ENCODE measurements around the gene SOAT2.
A peak's percentile ranks its signal among the peaks of the same experiment; 100 is the strongest.

The SOAT2 gene

DNA sequence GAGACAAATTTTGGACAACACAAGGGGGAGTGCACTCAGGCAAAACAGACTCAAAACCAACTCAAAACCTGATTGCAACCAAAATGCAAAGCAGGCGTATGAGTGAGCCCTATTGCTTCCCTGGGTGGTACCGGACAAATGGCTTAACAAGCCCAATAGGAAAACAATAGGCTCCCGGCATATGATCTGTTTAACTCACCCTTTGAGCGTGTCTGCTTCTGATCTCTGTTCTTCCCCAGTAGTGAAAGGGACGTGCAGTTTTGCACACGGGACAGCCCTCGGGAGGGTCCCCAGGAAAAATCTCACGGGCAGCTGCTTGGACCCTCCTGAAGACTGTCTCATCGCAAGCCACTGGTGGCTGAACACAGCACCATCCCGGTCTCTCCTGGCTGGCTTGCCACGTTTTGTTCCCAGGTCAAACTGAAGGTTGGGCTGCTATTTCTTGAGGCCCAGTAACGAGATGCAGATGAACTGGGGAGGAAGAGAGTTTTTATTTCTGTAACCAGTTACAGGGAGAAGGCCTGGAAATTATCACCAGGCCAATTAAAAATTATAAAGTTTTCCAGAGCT, 9.9 kb downstream of the SOAT2 start:
- no peak for DNase-seq

DNA sequence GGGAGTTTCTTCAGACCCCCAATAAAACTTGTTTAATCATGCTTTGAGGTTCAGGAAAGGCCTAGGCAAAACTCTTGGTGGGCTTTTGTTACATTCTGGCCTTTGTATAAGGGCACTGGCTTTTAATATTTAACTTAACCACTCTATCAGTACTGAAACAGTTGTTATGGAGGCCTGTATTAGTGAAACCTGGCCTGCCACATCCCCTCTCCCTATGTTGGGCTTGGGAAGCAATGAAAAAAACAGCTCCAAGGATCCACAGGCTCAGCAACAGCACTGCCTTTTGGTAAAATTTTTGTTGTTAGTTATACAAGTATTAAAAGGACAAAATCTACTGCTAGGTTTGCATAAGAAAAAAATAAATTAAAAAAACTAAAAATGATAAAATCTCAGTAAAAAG, 10.7 kb downstream of the SOAT2 start:
- DNase-seq = no peak

DNA sequence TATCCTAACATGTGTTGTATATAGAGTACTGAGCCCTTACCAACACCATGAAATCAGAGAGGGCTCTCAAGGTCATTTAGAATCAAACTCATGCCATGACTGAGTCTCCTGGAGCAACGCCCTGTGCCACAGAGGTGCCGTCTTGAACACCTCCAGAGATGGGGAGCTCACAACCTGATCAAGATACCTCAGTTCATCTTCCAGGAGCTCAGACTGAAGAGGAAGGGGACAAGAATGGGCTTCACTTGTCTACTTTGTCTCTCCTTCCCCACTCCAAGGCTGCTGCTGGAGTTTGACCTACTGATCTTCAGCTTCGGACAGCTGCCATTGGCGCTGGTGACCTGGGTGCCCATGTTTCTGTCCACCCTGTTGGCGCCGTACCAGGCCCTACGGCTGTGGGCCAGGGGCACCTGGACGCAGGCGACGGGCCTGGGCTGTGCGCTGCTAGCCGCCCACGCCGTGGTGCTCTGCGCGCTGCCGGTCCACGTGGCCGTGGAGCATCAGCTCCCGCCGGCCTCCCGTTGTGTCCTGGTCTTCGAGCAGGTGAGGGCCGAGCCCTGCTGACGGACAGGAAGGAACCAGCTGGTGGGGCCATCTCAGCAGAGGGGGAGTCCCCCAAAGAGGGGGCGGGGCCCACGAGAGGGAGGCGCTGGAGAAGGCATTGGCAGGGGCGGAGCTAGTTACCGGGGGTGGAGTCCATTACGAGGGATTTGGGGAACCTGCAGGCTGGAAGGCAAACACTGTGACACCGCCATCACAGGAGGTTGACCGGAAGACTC, 12.0 kb downstream of the SOAT2 start:
- DNase-seq = no peak

DNA sequence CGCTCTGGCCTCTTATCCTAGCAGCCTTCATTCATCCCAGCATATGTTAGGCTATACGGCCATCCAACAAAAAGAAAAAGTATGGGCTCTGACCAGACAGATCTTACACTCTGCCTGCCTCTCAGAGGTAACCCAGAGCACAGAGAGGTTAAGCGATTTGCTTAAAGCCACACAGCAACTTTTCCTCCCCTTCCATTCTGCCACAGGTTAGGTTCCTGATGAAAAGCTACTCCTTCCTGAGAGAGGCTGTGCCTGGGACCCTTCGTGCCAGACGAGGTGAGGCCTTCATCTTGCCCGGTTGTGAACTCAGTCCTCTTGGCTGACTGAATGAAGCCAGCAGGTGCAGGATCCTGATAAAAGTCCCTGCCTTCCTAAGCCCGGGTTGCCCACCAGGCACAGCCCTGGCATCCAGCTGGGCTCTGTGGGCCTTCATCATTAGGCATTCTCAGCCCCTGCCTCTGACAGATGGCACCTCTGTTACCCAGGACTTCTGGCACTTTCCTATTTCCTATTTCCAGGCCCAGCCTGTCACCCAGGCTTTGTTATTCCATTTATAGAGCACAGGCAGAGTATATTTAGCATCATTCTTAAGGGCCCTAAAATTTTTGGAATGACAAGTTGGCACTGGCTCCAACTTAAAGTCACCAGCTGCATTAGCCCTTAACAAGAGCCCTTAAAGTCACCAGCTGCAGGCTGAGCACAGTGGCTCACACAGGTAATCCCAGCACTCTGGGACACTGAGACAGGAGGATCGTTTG, 12.8 kb downstream of the SOAT2 start:
- peak in 1 of 2 experiments; percentile 5 for DNase-seq

- no peak for DNase-seq
Measured at GRCh38 chr12:53118751-53119300, 15.5 kb downstream of the SOAT2 start.

GRCh38 chr12:53120685-53121525, 17.6 kb downstream of the SOAT2 start:
- DNase-seq = no peak

GRCh38 chr12:53122961-53123468, 19.7 kb downstream of the SOAT2 start:
- DNase-seq = no peak

- no peak for DNase-seq
Measured at GRCh38 chr12:53123578-53124351, 20.5 kb downstream of the SOAT2 start.

GRCh38 chr12:53124352-53124723, 21.1 kb downstream of the SOAT2 start:
- no peak for DNase-seq

DNA sequence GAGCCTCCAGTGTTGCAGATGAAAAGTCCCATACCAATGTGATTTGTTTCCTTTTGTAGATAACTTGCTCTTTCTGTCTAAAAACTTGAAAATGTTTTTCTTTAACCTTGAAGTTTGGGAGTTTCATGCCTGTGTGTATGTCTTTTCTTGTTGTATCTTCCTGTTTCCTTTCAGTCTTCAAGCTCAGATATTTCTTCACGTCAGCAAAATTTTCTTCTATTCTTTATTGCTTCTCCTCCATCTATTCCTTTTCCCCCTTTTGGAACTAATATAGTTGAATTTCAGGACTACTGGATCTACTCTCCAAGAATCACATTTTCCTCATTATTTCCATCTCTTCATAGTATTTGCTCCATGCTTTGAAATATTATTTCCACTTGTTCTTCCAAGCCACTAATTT, 23.9 kb downstream of the SOAT2 start:
- DNase-seq = no peak

DNA sequence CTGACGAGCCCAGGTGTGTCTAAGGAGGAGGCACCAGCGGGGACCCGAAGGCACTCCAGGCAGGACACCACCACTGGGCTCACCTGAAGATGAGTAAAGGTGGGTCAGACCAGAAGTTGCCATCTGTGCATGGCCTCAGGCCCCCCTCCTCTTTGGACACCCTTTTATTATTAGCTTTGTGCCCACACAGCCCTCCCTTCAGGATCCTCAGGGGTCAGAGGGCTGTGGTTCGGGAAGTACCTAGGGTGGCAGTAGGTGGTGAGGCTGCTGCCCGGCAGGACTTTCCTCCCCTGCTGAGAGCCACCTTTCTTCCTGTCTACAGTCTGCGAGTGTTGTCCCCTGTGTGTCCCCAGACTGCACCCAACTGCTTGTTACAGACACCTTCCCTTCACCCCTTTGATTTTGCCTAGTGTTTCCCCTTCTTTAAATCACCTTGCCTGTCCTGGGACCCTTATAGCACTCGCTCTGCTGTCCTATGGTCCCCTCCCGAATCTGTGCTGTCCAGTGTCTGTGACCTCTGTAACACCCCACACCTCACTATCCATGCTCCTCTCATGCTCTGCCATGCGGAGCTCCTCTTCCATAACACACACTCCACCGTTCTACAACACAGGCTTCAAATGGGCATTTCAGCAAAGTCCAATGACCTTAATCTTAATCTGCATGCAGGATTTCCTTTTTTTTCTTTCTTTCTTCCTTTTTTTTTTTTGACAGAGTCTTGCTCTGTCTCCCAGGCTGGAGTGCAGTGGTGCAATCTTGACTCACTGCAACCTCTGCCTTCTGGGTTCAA, 25.7 kb downstream of the SOAT2 start:
- no peak for DNase-seq

DNA sequence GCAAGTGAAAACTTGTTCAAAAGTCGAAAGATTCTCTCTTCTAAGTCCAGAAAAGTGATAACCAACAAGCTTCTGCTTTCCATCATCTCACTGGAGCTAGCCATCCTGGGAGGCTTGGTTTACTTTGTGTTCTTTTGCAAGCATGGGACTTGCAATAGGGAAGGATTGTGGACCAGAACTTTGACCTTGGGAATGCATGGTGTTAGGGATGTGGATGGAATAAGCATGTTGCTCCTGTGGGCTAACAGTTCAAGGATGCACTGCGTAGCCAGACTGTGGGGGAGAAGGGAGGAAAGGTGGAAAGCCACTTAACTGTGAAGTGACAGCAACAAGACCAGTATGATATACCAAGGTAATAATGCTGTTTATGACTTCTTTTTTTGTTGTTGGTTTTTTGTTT, 28.6 kb downstream of the SOAT2 start:
- no peak for DNase-seq

DNA sequence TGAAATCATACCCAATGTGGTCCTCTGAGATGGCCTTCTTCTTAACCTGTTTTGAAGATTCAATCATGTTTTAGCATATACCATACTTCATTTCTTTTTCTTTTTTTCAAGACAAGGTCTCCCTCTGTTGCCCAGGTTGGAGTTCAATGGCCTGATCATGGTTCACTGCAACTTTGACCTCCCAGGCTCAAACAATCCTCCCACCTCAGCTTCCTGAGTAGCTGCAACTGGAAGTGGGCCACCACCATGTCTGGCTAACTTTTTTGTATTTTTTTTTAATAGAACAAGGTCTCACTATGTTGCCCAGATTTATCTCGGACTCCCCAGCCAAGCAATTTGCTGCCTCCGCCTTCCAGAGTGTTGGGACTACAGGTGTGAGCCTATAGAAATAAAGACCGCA, 30.4 kb downstream of the SOAT2 start:
- DNase-seq = no peak

- no peak for DNase-seq
Measured at GRCh38 chr12:53143355-53143754, 40.1 kb downstream of the SOAT2 start.

DNA sequence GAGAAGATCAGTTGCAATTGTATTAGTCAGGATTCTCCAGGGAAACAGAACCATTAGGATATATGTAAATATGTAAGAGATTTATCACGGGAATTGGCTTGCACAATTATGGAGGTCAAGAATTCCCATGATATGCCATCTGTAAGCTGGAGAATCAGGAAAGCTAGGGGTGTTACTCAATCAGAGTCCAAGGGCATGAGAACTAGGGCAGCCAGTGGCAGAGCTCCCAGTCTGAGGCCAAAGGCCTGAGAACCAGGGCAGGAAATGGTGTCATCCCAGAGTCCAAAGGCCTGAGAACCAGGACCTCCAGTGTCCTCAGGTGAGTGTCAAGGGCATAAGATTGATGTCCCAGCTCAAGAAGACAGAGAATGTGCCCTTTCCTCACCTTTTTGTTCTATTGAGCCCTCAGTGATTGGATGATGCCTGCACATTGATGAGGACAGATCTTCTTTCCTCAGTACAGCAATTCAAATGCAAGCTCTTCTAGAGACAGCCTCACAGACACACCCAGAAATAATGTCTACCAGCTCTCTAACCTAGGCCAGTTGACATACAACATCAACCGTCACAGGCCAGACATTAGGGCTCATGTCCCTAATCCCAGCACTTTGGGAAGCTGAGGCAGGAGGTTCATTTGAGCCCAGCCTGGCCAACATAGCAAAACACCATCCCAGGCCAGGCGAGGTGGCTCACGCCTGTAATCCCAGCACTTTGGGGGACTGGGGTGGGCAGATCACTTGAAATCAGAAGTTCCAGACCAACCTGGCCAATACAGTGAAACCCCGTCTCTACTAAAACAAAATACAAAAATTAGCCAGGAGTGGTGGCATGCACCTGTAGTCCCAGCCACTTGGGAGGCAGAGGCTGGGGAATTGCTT, 42.3 kb downstream of the SOAT2 start:
- DNase-seq = no peak

GRCh38 chr12:53147181-53147580, 43.9 kb downstream of the SOAT2 start:
- no peak for DNase-seq

GRCh38 chr12:53147653-53148052, 44.4 kb downstream of the SOAT2 start:
- no peak for DNase-seq

GRCh38 chr12:53151039-53151438, 47.8 kb downstream of the SOAT2 start:
- no peak for DNase-seq

GRCh38 chr12:53152390-53152789, 49.1 kb downstream of the SOAT2 start:
- DNase-seq = no peak

Data from NCI-H446 (cell line).